T-cell (primary cell): ENCODE data around the gene SHC1. TPM values are rescaled to one million over a fixed set of nuclear protein-coding genes. Genes with fewer than 3 reads are reported as not detected.

Experiments
- ATAC-seq, 4 experiments: fragments of 200-7000 bp in 3 of 4; fragments of 150-1000 bp in 1 of 4; cut with Tn5 transposase; replicated peaks in 1 of 4; 1 replicate in 3 of 4; 2 replicates in 1 of 4; pipeline ENCODE4 v1.10.0; 2021; ENCODE audit warnings: moderate library complexity in 3 of 4, mild to moderate bottlenecking in 2 of 4, moderate number of reproducible peaks in 1 of 4
- CTCF ChIA-PET, 2 donors: fragments of 300-600 bp; sonication (Branson Sonifier 250); formaldehyde crosslinking; loops; one replicate each; lab custom pipeline; 2022; ENCODE audit warnings: antibody characterized with exemption in 2 of 2; lab: Charles Lee
- POLR2A ChIA-PET, 2 donors: fragments of 300-600 bp; sonication (Branson Sonifier 250); formaldehyde crosslinking; loops; one replicate each; lab custom pipeline; 2022; ENCODE audit warnings: antibody characterized with exemption in 2 of 2; lab: Charles Lee
- DNase-seq, 35 experiments: peaks; one replicate each; pipeline versions ENCODE4 v3.0.0 to v3.0.0-alpha.2; 2013 to 2023
- H3K27ac ChIP-seq: one replicate; pipeline ENCODE4 v1.5.1; 2013; ENCODE audit warnings: low read length
- H3K27me3 ChIP-seq, 2 experiments: replicated peaks in 1 of 2; 1 replicate in 1 of 2; 2 replicates in 1 of 2; pipeline versions ENCODE4 v1.6.1 to v1.7.0; 2013; ENCODE audit warnings: low read length in 1 of 2, mixed read lengths in 1 of 2; ENCODE audit not compliant: control insufficient read depth in 2 of 2, insufficient read depth in 2 of 2; ENCODE audit errors: extremely low read depth in 1 of 2
- H3K36me3 ChIP-seq, 2 donors: 1 replicate in 1 of 2; 2 replicates in 1 of 2; pipeline versions ENCODE4 v1.6.1 to v1.7.0; 2013; ENCODE audit warnings: low read length in 1 of 2; ENCODE audit not compliant: control insufficient read depth in 2 of 2, insufficient read depth in 1 of 2; ENCODE audit errors: extremely low read depth in 1 of 2
- H3K4me1 ChIP-seq, 2 experiments: 1 replicate in 1 of 2; 2 replicates in 1 of 2; pipeline versions ENCODE4 v1.6.1 to v1.7.0; 2013; ENCODE audit warnings: low read length in 2 of 2, mixed read lengths in 1 of 2; ENCODE audit not compliant: insufficient read depth in 2 of 2, control insufficient read depth in 1 of 2; ENCODE audit errors: extremely low read depth in 1 of 2
- H3K4me3 ChIP-seq, 2 donors: 1 replicate in 1 of 2; 2 replicates in 1 of 2; pipeline versions ENCODE4 v1.5.1 to v1.7.0; 2013; ENCODE audit warnings: mild to moderate bottlenecking in 2 of 2, low read length in 1 of 2, moderate library complexity in 1 of 2; ENCODE audit not compliant: control insufficient read depth in 1 of 2; ENCODE audit errors: extremely low read depth in 1 of 2
- H3K9me3 ChIP-seq: 2 replicates; pipeline ENCODE4 v1.7.0; 2013
- H3K27ac Mint-ChIP-seq, 2 donors: one replicate each; pipeline ENCODE4 v1.8.0; 2020 to 2021; ENCODE audit warnings: mild to moderate bottlenecking in 2 of 2, mixed read lengths in 2 of 2
- H3K27me3 Mint-ChIP-seq, 2 donors: one replicate each; pipeline ENCODE4 v1.8.0; 2021 to 2022; ENCODE audit warnings: mixed read lengths in 2 of 2
- H3K36me3 Mint-ChIP-seq: one replicate; pipeline ENCODE4 v1.8.0; 2021; ENCODE audit warnings: mixed read lengths
- H3K4me1 Mint-ChIP-seq, 3 donors: one replicate each; pipeline ENCODE4 v1.8.0; 2020 to 2022; ENCODE audit warnings: mixed read lengths in 3 of 3, mild to moderate bottlenecking in 1 of 3
- H3K4me3 Mint-ChIP-seq, 3 donors: one replicate each; pipeline ENCODE4 v1.8.0; 2020 to 2022; ENCODE audit warnings: mild to moderate bottlenecking in 3 of 3, mixed read lengths in 3 of 3, moderate library complexity in 3 of 3
- H3K9me3 Mint-ChIP-seq, 3 donors: one replicate each; pipeline ENCODE4 v1.8.0; 2020 to 2022; ENCODE audit warnings: mixed read lengths in 3 of 3
- WGBS: methylation state at CpG from one replicate; pipeline ENCODE4 v1.1.5; 2013; ENCODE audit warnings: missing lambda C conversion rate; ENCODE audit not compliant: insufficient coverage; 5-methylcytosine and 5-hydroxymethylcytosine counted together
- total RNA-seq, 35 experiments: library from RNA in 6 of 35; stranded (reverse) in 6 of 35; fragments of 120-200 nt in 1 of 35; gene quantifications; one replicate each; pipeline versions ENCODE4 v1.2.1 to v1.2.4 and lab custom pipeline; 2013 to 2026

Gene SHC1
- total RNA-seq, 5 donors from 2014 or later (not counting 1 experiment from before 2014, with no cell fraction given), result 61.3 to 88.2 (median 76.8) TPM

DNA sequence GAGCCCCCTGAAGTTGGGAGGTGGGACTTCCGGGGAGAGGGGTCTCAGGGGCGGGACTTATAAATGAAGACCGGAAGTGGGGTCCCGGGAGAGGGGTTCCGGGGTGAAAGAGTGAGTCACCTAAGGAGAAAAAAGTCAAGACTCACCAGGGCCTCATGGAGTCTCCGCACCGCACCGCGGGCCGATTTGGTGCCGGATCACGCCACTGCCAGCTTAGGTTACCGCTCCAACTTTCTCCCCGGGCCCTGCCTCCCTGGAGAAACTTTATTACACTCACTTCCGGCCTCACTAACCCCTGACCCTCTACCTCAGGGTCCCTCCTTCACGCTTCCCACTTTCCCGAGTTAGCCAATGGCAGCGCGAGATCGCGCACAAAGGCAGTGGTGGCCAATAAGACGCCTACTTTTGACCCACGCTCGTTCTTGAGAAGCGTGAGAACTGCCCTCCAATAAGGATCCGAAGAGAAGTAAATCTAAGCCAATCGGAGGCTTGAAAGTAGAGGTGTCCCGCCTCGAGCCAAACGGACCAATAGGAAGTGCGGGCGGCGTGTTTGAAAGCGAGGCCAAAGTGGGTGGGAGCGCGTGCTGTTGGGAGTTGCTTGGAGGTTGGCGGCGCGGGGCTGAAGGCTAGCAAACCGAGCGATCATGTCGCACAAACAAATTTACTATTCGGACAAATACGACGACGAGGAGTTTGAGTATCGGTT lies 3.7 kb upstream of the SHC1 start, which contains the start of gene CKS1B:
CKS1B (plus strand) TSS at position 580 of the 706 bp plus-strand sequence; CDS start at position 645, 65 bp downstream.
- DNase-seq, result peak; percentile 92 to 99 (median 96)
- Histone ChIP-seq H3K36me3 (peaks cover 0 to 25% of the 10 kb centered on the region in 2 donors), H3K4me1 (peaks cover 8 to 51% of the 10 kb centered on the region in 2 experiments), H3K27ac (peak within 1 kb of the TSS; percentile 90), H3K9me3 (no peaks in the 10 kb centered on the region), H3K4me3 (peak within 1 kb of the TSS; percentile 73 to 89), H3K27me3 (no peaks in the 10 kb centered on the region)
- POLR2A ChIA-PET, result interaction anchor here (0.5 to 1.6 kb wide), 8 partner anchors 19 to 1102 kb away, joined by 3 to 22 read pairs (median 6); partner anchors contain the start of gene PBXIP1 (in 1 of the 2)
- CTCF ChIA-PET, result interaction anchor here in 1 of 2 donors (0.5 to 2.7 kb wide), 7 partner anchors 13 to 299 kb away, joined by 3 to 13 read pairs (median 3); partner anchors contain the start of genes CLK2, PBXIP1 and PYGO2
- under 1% methylated on average over 42 of the region's 47 CpGs for WGBS
- no peaks in the 10 kb centered on the region for H3K27me3 Mint-ChIP-seq
- no peaks in the 10 kb centered on the region for H3K9me3 Mint-ChIP-seq
- no peak within 1 kb of the TSS for H3K4me3 Mint-ChIP-seq
- peaks cover 10% of the 10 kb centered on the region for H3K36me3 Mint-ChIP-seq
- no peak within 1 kb of the TSS for H3K27ac Mint-ChIP-seq
- peaks cover 17 to 35% (median 18%) of the 10 kb centered on the region in 3 donors for H3K4me1 Mint-ChIP-seq
- peak; percentile 85 to 90 (median 88) for ATAC-seq

DNA sequence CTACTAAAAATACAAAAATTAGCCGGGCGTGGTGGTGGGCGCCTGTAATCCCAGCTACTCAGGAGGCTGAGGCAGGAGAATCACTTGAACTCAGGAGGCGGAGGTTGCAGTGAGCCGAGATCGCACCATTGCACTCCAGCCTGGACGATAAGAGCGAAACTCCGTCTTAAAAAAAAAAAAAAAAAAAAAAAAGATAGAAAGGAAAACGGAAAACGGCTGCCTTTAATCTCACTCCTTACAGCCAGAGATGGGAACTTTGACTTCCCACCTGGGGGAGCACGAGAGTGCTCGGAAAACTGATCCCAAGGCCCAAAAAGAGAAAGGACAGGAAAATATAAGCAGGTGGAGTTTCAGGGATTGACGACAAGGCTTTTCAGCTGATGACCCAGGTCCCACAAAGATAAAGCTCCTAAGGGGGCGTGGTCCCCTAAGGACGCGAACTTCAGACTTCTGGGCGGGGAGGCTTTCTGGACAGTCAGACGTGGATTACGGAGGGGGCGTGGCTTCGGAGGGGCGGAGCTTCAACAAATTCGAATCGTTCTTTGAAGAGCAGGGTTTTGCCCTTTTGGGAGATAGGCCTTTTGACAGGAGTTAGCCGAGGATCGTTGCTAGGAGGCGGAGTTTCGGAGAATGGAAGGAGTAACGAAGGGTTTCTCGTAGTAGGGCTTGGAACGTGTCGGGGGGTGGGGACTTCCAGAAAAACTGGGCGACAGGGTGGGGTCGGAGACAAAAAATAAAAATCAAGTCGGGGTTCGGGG lies 3.0 kb upstream of the SHC1 start:
- ATAC-seq, result peak in 3 of 4 experiments; percentile 7 to 12 (median 11)
- H3K4me1 Mint-ChIP-seq, result peaks cover 21 to 39% (median 24%) of the 10 kb centered on the region in 3 donors
- H3K27ac Mint-ChIP-seq, result no peak overlapping the region
- under 1% methylated on average over 22 of the region's 37 CpGs for whole genome bisulfite sequencing
- CTCF ChIA-PET, result interaction anchor here (0.6 to 2.7 kb wide), 8 partner anchors 12 to 354 kb away, joined by 3 to 13 read pairs (median 4); partner anchors contain the start of genes PBXIP1 (in 1 of the 2) and PYGO2 (in 1 of the 2)
- H3K9me3 Mint-ChIP-seq, result no peaks in the 10 kb centered on the region
- H3K27me3 ChIP-seq, result no peaks in the 10 kb centered on the region
- no peak overlapping the region for H3K4me3 Mint-ChIP-seq
- POLR2A ChIA-PET, result interaction anchor here (0.5 to 1.6 kb wide), 9 partner anchors 13 to 1101 kb away, joined by 3 to 22 read pairs (median 6); partner anchors contain the start of gene PBXIP1 (in 1 of the 2)
- H3K36me3 Mint-ChIP-seq, result peaks cover 11% of the 10 kb centered on the region
- peaks cover 8 to 56% of the 10 kb centered on the region in 2 experiments for H3K4me1 ChIP-seq
- H3K9me3 ChIP-seq, result no peaks in the 10 kb centered on the region
- H3K27me3 Mint-ChIP-seq, result no peaks in the 10 kb centered on the region
- peak overlapping the region; percentile 90 for H3K27ac ChIP-seq
- H3K4me3 ChIP-seq, result peak overlapping the region; percentile 73 to 89
- peak; percentile 72 to 93 (median 84) for DNase-seq
- H3K36me3 ChIP-seq, result peaks cover under 1 to 32% of the 10 kb centered on the region in 2 donors

DNA sequence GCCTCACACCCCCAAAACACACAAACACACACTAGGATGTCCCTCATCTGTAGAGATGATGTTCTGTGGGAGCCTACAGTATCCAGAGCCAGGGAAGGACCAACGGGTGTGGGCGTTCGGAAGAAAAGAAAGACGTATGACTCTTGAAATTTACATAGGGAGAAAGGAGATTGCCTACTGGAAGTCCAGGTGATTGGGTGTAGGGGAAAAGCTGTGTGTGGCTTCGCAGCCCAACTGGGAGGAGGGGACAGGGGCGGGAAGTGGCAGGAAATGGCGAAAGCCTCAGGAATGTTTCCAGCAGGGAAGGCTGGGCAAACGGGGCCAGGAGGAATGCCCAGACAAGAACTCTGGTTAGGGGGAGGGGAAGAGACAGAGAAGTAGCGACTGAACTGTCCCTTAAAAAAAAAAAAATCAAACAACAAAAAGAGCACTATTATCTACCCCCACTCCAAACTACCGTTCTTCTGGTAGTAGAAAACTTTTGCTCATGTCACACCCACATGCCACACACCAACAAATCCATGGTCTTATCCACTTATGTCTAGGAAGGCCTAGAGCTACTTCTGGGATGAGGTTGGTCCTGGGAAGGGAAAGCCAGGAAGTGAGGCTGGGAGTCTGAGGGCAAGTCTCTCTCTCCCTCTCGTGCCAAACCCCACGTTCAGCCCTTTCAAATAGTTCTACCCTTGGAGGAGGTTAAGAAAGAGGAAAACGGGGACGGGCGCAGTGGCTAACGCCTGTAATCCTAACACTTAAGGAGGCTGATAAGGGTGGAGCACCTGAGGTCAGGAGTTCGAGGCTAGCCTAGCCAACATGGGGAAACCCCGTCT lies 2.2 kb upstream of the SHC1 start:
- WGBS, result 72% methylated on average over 2 of the region's 18 CpGs
- peaks cover 17% of the 10 kb centered on the region for H3K36me3 Mint-ChIP-seq
- H3K9me3 ChIP-seq, result no peaks in the 10 kb centered on the region
- H3K4me1 ChIP-seq, result peaks cover 8 to 56% of the 10 kb centered on the region in 2 experiments
- H3K4me3 ChIP-seq, result peak overlapping the region in 1 of 2 donors; percentile 89
- H3K4me1 Mint-ChIP-seq, result peaks cover 21 to 43% (median 24%) of the 10 kb centered on the region in 3 donors
- DNase-seq, result peak in 1 of 35 experiments; percentile 35
- POLR2A ChIA-PET, result interaction anchor here (0.5 to 1.6 kb wide), 4 partner anchors 12 to 72 kb away, joined by 3 to 22 read pairs (median 3); partner anchors contain the start of gene PBXIP1 (in 1 of the 2)
- peaks cover 4 to 40% of the 10 kb centered on the region in 2 donors for H3K36me3 ChIP-seq
- CTCF ChIA-PET, result interaction anchor here (0.7 to 2.7 kb wide), 8 partner anchors 11 to 353 kb away, joined by 3 to 13 read pairs (median 6); partner anchors contain the start of genes PBXIP1 (in 1 of the 2) and PYGO2 (in 1 of the 2)
- no peaks in the 10 kb centered on the region for H3K27me3 Mint-ChIP-seq
- H3K4me3 Mint-ChIP-seq, result no peak overlapping the region
- H3K27ac ChIP-seq, result peak overlapping the region; percentile 90
- H3K9me3 Mint-ChIP-seq, result no peaks in the 10 kb centered on the region
- ATAC-seq, result no peak
- no peaks in the 10 kb centered on the region for H3K27me3 ChIP-seq
- peak overlapping the region in 1 of 2 donors; percentile 74 for H3K27ac Mint-ChIP-seq

DNA sequence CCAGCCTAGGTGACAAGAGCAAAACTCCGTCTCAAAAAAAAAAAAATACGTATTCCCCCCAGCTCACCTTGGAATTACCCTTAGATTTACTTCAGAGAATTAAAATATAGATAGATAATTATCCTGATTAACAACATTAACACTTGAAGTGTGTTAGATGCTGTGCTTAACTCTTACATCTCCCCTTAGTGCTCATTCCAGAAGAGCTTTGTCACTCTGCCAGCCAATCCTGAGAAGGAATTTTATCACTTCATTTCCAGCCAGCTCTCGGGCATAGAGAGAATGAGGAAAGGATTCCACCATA lies 1.6 kb upstream of the SHC1 start:
- no peak overlapping the region for H3K4me3 ChIP-seq
- no peaks in the 10 kb centered on the region for H3K27me3 ChIP-seq
- peaks cover 8 to 62% of the 10 kb centered on the region in 2 experiments for H3K4me1 ChIP-seq
- H3K9me3 ChIP-seq, result no peaks in the 10 kb centered on the region
- Mint-ChIP-seq H3K4me3 (no peak overlapping the region), H3K27me3 (no peaks in the 10 kb centered on the region), H3K36me3 (peaks cover 17% of the 10 kb centered on the region), H3K4me1 (peaks cover 21 to 39% (median 24%) of the 10 kb centered on the region in 3 donors), H3K27ac (peak overlapping the region; percentile 74 to 77), H3K9me3 (no peaks in the 10 kb centered on the region)
- DNase-seq (no peak), ATAC-seq (no peak)
- peaks cover 4 to 45% of the 10 kb centered on the region in 2 donors for H3K36me3 ChIP-seq
- POLR2A ChIA-PET, result interaction anchor here (0.5 to 0.7 kb wide), 3 partner anchors 13 to 72 kb away, joined by 3 read pairs; partner anchors contain the start of gene PBXIP1 (in 1 of the 2)
- CTCF ChIA-PET, result interaction anchor here (0.6 to 1.4 kb wide), 4 partner anchors 16 to 79 kb away, joined by 3 to 6 read pairs (median 3); partner anchors contain the start of genes ADAM15 (in 1 of the 2) and PBXIP1 (in 1 of the 2)
- WGBS, result no CpG with 5 or more reads among the region's 3 CpGs
- no peak overlapping the region for H3K27ac ChIP-seq

DNA sequence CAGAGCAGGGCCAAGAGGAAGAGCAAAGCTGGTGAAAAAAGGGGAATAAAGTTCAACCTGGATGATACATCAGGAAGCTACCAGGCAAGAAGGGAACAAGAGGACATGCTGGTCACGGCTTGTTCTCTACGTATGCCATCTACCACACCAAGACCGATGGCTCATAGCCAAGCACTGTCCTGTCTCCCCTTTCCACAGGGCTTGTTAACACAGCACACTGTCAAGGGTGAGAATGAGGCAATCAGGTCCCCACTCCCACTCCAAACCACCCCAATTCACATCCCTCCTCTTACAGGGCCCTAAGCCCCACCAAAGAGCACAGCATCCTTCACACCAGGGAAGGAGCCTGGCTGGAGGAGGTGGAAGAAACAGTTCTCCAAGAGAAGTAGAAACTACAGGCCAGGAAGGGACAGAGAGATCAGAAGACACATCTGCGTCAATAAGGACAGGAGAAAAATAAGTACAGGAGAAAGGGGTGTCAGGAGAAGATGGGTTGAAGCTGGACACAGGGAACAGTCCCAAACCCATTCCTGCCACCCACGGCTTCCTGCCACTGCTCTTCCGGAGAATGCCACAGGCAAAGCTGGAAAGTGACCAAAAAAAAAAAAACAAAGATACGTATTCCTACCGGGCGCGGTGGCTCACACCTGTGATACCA lies 923 bp upstream of the SHC1 start:
- H3K27ac ChIP-seq, result peak overlapping the region; percentile 22
- H3K36me3 ChIP-seq, result peaks cover 4 to 52% of the 10 kb centered on the region in 2 donors
- peaks cover 8 to 61% of the 10 kb centered on the region in 2 experiments for H3K4me1 ChIP-seq
- no peak overlapping the region for H3K4me3 ChIP-seq
- POLR2A ChIA-PET, result interaction anchor here (0.5 to 1.3 kb wide), 5 partner anchors 10 to 16 kb away, joined by 3 to 9 read pairs (median 3); partner anchors contain the start of genes PBXIP1 (in 2 of the 2) and PYGO2 (in 1 of the 2)
- 89% methylated on average over 9 of the region's 10 CpGs for WGBS
- H3K4me1 Mint-ChIP-seq, result peaks cover 21 to 39% (median 24%) of the 10 kb centered on the region in 3 donors
- peak overlapping the region in 2 of 3 donors; percentile 18 to 23 for H3K4me3 Mint-ChIP-seq
- DNase-seq, result no peak
- H3K27me3 ChIP-seq, result no peaks in the 10 kb centered on the region
- no peak for ATAC-seq
- no peaks in the 10 kb centered on the region for H3K27me3 Mint-ChIP-seq
- H3K27ac Mint-ChIP-seq, result peak overlapping the region; percentile 42 to 77
- no peaks in the 10 kb centered on the region for H3K9me3 ChIP-seq
- H3K9me3 Mint-ChIP-seq, result no peaks in the 10 kb centered on the region
- peaks cover 17% of the 10 kb centered on the region for H3K36me3 Mint-ChIP-seq
- CTCF ChIA-PET, result interaction anchor here (0.6 to 1.4 kb wide), 4 partner anchors 16 to 80 kb away, joined by 3 to 6 read pairs (median 3); partner anchors contain the start of genes ADAM15 (in 1 of the 2) and PBXIP1 (in 1 of the 2)
